Colonic mucosa (tissue), 4 donors: ENCODE results near the gene BMAL1. TPM values are rescaled to one million over a fixed set of nuclear protein-coding genes. Genes with fewer than 3 reads are reported as not detected.

Experiments
- DNase-seq: peaks from one replicate; pipeline ENCODE4 v3.0.0-alpha.2; 2020
- H3K27ac ChIP-seq: fragments of 200-600 bp; one replicate; pipeline ENCODE4 v1.8.0; 2021
- H3K27me3 ChIP-seq: fragments of 200-600 bp; one replicate; pipeline ENCODE4 v1.8.0; 2021
- H3K36me3 ChIP-seq: fragments of 200-600 bp; one replicate; pipeline ENCODE4 v1.8.0; 2021
- H3K4me1 ChIP-seq: fragments of 200-600 bp; one replicate; pipeline ENCODE4 v1.8.0; 2021; ENCODE audit warnings: mild to moderate bottlenecking
- H3K4me3 ChIP-seq: fragments of 200-600 bp; one replicate; pipeline ENCODE4 v1.8.0; 2021
- H3K9ac ChIP-seq, 2 donors: one replicate each; pipeline ENCODE4 v1.7.0; 2013; ENCODE audit warnings: control low read depth in 2 of 2, low read depth in 2 of 2, low read length in 2 of 2
- H3K9me3 ChIP-seq: fragments of 200-600 bp; one replicate; pipeline ENCODE4 v1.8.0; 2021
- intact Hi-C: fragments of 100-400 bp; cut with DNase I; formaldehyde crosslinking; loops from one replicate; pipeline ENCODE4 v1.14.1; 2022
- total RNA-seq, 2 donors: library from RNA; stranded (reverse); fragmentation: NEBNext Ultra II Directional in 1 of 2; extraction: Animal tissue kit (Norgen Biotek cat#: 25700) in 1 of 2; gene quantifications; one replicate each; pipeline ENCODE4 v1.2.1, GENCODE V29; 2021
- TF ChIP-seq, protein P1 (sequence below): fragments of 200-600 bp; IDR thresholded peaks from one replicate; pipeline ENCODE4 v1.8.0; 2022; ENCODE audit warnings: antibody characterized with exemption, mild to moderate bottlenecking
- donor health status: healthy.
- donor health status: DM: no; HTN: no; CAD: no.
- donor health status: DM: no; HTN: no; CAD: no.

Gene BMAL1
- total RNA-seq, 2 donors from 2014 or later = 10.0 to 14.6 TPM

DNA sequence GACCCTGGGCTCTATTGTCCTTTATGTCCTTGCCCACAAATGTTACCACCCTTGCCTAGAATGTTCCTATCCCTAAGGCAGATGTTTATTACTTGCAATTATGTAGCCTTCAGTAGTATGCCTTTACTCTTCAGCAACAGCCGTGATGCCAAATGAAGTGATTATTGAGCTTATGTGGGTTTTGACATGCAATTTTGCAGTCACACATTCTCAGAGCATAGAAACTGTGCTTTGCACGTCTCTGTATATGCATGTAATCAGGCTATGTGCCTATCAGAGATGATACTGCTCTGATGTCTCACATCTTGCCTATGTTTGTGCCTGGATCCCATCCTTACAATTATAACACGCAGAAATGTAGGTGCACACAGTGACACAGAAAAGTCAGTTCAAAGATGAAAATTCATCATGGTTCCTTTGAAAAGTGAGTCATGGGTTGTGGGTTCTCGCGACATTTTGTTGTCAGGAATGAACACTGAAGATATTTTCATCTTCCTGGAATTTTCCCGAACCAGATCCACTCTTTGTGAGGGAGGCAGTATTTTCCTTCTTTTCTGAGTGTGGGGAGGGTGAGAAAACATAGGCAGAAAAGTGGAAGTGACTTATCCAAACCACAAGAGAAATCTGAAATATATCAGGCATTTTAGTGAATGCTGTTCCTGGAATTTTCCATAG, 81.1 kb downstream of the BMAL1 start:
- intact Hi-C loops = loop anchor here (10.0 kb wide), 1 partner anchor 106 kb away; the partner anchor contains the start of gene BTBD10
- Histone ChIP-seq H3K27me3 (no peaks in the 10 kb centered on the region), H3K36me3 (no peaks in the 10 kb centered on the region), H3K9ac (no peak overlapping the region), H3K9me3 (no peaks in the 10 kb centered on the region), H3K4me3 (no peak overlapping the region), H3K27ac (no peak overlapping the region), H3K4me1 (no peaks in the 10 kb centered on the region)
- DNase-seq = no peak
- TF ChIP-seq, protein P1, sequence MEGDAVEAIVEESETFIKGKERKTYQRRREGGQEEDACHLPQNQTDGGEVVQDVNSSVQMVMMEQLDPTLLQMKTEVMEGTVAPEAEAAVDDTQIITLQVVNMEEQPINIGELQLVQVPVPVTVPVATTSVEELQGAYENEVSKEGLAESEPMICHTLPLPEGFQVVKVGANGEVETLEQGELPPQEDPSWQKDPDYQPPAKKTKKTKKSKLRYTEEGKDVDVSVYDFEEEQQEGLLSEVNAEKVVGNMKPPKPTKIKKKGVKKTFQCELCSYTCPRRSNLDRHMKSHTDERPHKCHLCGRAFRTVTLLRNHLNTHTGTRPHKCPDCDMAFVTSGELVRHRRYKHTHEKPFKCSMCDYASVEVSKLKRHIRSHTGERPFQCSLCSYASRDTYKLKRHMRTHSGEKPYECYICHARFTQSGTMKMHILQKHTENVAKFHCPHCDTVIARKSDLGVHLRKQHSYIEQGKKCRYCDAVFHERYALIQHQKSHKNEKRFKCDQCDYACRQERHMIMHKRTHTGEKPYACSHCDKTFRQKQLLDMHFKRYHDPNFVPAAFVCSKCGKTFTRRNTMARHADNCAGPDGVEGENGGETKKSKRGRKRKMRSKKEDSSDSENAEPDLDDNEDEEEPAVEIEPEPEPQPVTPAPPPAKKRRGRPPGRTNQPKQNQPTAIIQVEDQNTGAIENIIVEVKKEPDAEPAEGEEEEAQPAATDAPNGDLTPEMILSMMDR = no peak

GRCh38 chr11:13362596-13363109, 85.1 kb downstream of the BMAL1 start:
- intact Hi-C loops = no loop called here
- Histone ChIP-seq H3K27ac (no peak overlapping the region), H3K9me3 (no peaks in the 10 kb centered on the region), H3K4me1 (no peaks in the 10 kb centered on the region), H3K36me3 (no peaks in the 10 kb centered on the region), H3K9ac (no peak overlapping the region), H3K27me3 (no peaks in the 10 kb centered on the region), H3K4me3 (no peak overlapping the region)
- DNase-seq = no peak
- TF ChIP-seq, protein P1 = no peak

GRCh38 chr11:13364388-13364787, 86.8 kb downstream of the BMAL1 start:
- Histone ChIP-seq H3K36me3 (no peaks in the 10 kb centered on the region), H3K9ac (no peak overlapping the region)
- intact Hi-C loops = no loop called here

DNA sequence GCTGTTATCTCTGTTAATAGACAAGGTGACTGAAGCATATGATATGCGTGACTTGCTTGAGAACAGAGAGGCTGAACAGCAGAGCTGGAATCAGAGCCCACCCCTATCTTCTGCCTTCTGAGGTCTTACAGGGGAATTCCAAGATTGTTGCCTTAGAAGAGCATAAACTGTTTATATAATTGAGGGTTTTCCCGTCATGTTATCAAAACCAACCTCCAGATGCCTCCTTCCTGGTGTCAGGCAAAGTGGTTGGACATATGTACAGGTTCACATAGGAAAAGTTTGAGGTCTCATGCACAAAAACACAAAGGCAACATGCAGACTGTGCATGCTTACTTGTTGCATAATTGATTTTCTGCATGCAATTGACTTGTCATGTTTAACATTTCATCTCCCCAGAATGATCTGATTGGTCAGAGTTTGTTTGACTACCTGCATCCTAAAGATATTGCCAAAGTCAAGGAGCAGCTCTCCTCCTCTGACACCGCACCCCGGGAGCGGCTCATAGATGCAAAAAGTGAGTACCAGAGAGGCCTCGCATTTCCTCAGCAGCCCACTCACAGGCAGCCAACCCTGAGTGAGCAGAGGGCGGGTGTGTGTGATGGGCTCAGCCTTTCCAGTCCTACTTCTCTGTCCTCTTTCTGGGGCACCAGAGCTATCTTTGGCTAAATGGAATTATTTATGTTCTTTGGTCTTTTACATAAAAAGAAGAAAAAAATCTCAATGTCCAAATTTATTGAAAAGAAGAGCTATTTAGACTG, 88.9 kb downstream of the BMAL1 start:
- no peaks in the 10 kb centered on the region for H3K36me3 ChIP-seq
- TF ChIP-seq, protein P1 = no peak
- intact Hi-C loops = no loop called here
- H3K4me1 ChIP-seq = no peaks in the 10 kb centered on the region
- no peak overlapping the region for H3K9ac ChIP-seq
- no peak overlapping the region for H3K27ac ChIP-seq
- H3K9me3 ChIP-seq = no peaks in the 10 kb centered on the region
- DNase-seq = no peak
- H3K4me3 ChIP-seq = no peak overlapping the region
- H3K27me3 ChIP-seq = no peaks in the 10 kb centered on the region

More at GRCh38 chr11:13364388-13364787, 86.8 kb downstream of the BMAL1 start:
- DNase-seq = no peak
- no peaks in the 10 kb centered on the region for H3K4me1 ChIP-seq
- H3K4me3 ChIP-seq = no peak overlapping the region
- no peak overlapping the region for H3K27ac ChIP-seq
- TF ChIP-seq, protein P1 = no peak
- H3K27me3 ChIP-seq = no peaks in the 10 kb centered on the region
- H3K9me3 ChIP-seq = no peaks in the 10 kb centered on the region

- TF ChIP-seq, protein P1 = no peak
- Histone ChIP-seq H3K4me1 (no peaks in the 10 kb centered on the region), H3K27me3 (no peaks in the 10 kb centered on the region), H3K4me3 (no peak overlapping the region), H3K9ac (no peak overlapping the region), H3K36me3 (no peaks in the 10 kb centered on the region), H3K27ac (no peak overlapping the region), H3K9me3 (no peaks in the 10 kb centered on the region)
- intact Hi-C loops = no loop called here
- no peak for DNase-seq
These were observed 89.5 kb downstream of the BMAL1 start for GRCh38 chr11:13367115-13367514.
